Neuronal stem cell (in vitro differentiated cells): ENCODE results near the gene HHEX.

Source experiments
- DNase-seq: peaks from one replicate; pipeline ENCODE4 v3.0.0-alpha.2; 2013; ENCODE audit warnings: low spot score
- H2AFZ ChIP-seq: one replicate; pipeline ENCODE4 v1.6.1; 2013; ENCODE audit warnings: mild to moderate bottlenecking, low read length, inconsistent platforms
- H2AK5ac ChIP-seq: 2 replicates; pipeline ENCODE4 v1.6.1; 2013; ENCODE audit warnings: low read depth, mild to moderate bottlenecking, inconsistent platforms, low read length, moderate library complexity, mixed read lengths
- H2BK120ac ChIP-seq: 2 replicates; pipeline ENCODE4 v1.6.1; 2013; ENCODE audit warnings: low read depth, mild to moderate bottlenecking, inconsistent platforms, low read length, moderate library complexity, mixed read lengths
- H2BK12ac ChIP-seq: one replicate; pipeline ENCODE4 v1.6.1; 2013; ENCODE audit warnings: low read length, inconsistent platforms
- H2BK15ac ChIP-seq: 2 replicates; pipeline ENCODE4 v1.6.1; 2013; ENCODE audit warnings: mild to moderate bottlenecking, low read length, inconsistent platforms, mixed read lengths
- H2BK5ac ChIP-seq: one replicate; pipeline ENCODE4 v1.6.1; 2013; ENCODE audit warnings: inconsistent platforms, mild to moderate bottlenecking, low read length, moderate library complexity
- H3K14ac ChIP-seq: one replicate; pipeline ENCODE4 v1.6.1; 2013; ENCODE audit warnings: low read length, inconsistent platforms
- H3K18ac ChIP-seq: 2 replicates; pipeline ENCODE4 v1.6.1; 2013; ENCODE audit warnings: low read length, inconsistent platforms
- H3K23ac ChIP-seq: 2 replicates; pipeline ENCODE4 v1.6.1; 2013; ENCODE audit warnings: low read depth, mild to moderate bottlenecking, mixed read lengths, low read length, inconsistent platforms; ENCODE audit not compliant: poor library complexity
- H3K27ac ChIP-seq: replicated peaks from 3 replicates; pipeline ENCODE4 v1.5.1; 2013; ENCODE audit warnings: low read length, inconsistent platforms
- H3K27me3 ChIP-seq, 3 experiments: 2 replicates each; pipeline ENCODE4 v1.6.1; 2013; ENCODE audit warnings: low read length in 3 of 3, mild to moderate bottlenecking in 2 of 3, inconsistent platforms in 1 of 3, low read depth in 1 of 3, mixed read lengths in 1 of 3, moderate library complexity in 1 of 3; ENCODE audit not compliant: control insufficient read depth in 3 of 3, insufficient read depth in 3 of 3
- H3K36me3 ChIP-seq, 2 donors: replicated peaks in 1 of 2; 2 replicates each; pipeline ENCODE4 v1.6.1; 2013; ENCODE audit warnings: low read length in 2 of 2; ENCODE audit not compliant: control insufficient read depth in 2 of 2, insufficient read depth in 2 of 2
- H3K4ac ChIP-seq: 2 replicates; pipeline ENCODE4 v1.6.1; 2013; ENCODE audit warnings: inconsistent platforms, mild to moderate bottlenecking, low read length, moderate library complexity
- H3K4me1 ChIP-seq, 2 donors: 1 replicate in 1 of 2; 2 replicates in 1 of 2; pipeline ENCODE4 v1.6.1; 2013; ENCODE audit warnings: low read length in 2 of 2, low read depth in 1 of 2; ENCODE audit not compliant: control insufficient read depth in 2 of 2, insufficient read depth in 1 of 2
- H3K4me2 ChIP-seq: one replicate; pipeline ENCODE4 v1.6.1; 2013; ENCODE audit warnings: mild to moderate bottlenecking, low read length, inconsistent platforms; ENCODE audit not compliant: insufficient read depth, poor library complexity, severe bottlenecking
- H3K4me3 ChIP-seq, 2 donors: 2 replicates each; pipeline ENCODE4 v1.5.1; 2013; ENCODE audit warnings: low read length in 2 of 2, mild to moderate bottlenecking in 2 of 2, inconsistent platforms in 1 of 2, moderate library complexity in 1 of 2
- H3K79me1 ChIP-seq: one replicate; pipeline ENCODE4 v1.6.1; 2013; ENCODE audit warnings: low read depth, mild to moderate bottlenecking, inconsistent platforms, low read length, moderate library complexity
- H3K9ac ChIP-seq: one replicate; pipeline ENCODE4 v1.6.1; 2013; ENCODE audit warnings: mild to moderate bottlenecking, low read depth, low read length, inconsistent platforms; ENCODE audit not compliant: poor library complexity
- H3K9me3 ChIP-seq, 2 donors: replicated peaks in 1 of 2; 2 replicates each; pipeline versions ENCODE3 to v1.6.1; 2013; ENCODE audit warnings: low read length in 2 of 2, mild to moderate bottlenecking in 2 of 2, inconsistent platforms in 1 of 2, low read depth in 1 of 2, mixed read lengths in 1 of 2, moderate library complexity in 1 of 2; ENCODE audit not compliant: control insufficient read depth in 2 of 2, insufficient read depth in 1 of 2
- H4K8ac ChIP-seq: one replicate; pipeline ENCODE4 v1.6.1; 2013; ENCODE audit warnings: low read depth, mild to moderate bottlenecking, inconsistent platforms, low read length, moderate library complexity
- H4K91ac ChIP-seq: one replicate; pipeline ENCODE4 v1.6.1; 2013; ENCODE audit warnings: low read length, low read depth, mild to moderate bottlenecking, inconsistent platforms; ENCODE audit not compliant: poor library complexity
- WGBS, 2 donors: extraction: QIAGEN DNeasy Blood & Tissue Kit; methylation state at CpG; one replicate each; pipeline ENCODE4 v1.1.7; 2013; ENCODE audit warnings: missing lambda C conversion rate in 2 of 2, mixed read lengths in 1 of 2; ENCODE audit not compliant: insufficient read length in 2 of 2, insufficient replicate concordance in 1 of 2; ENCODE audit errors: extremely low coverage in 2 of 2; 5-methylcytosine and 5-hydroxymethylcytosine counted together

Gene HHEX

GRCh38 chr10:92695679-92696605 is 6.2 kb downstream of the HHEX start:
- peak overlapping the region; percentile 17 for H4K8ac ChIP-seq
- H3K27me3 ChIP-seq, result peaks cover 42 to 88% (median 77%) of the 10 kb centered on the region in 3 experiments
- peaks cover 0 to 4% of the 10 kb centered on the region in 2 donors for H3K9me3 ChIP-seq
- WGBS, 2 donors, result no CpG with 5 or more reads among the region's 61 CpGs
- no peak overlapping the region for H2BK120ac ChIP-seq
- DNase-seq, result peak; percentile 15
- H3K36me3 ChIP-seq, result no peaks in the 10 kb centered on the region
- H2BK15ac ChIP-seq, result no peak overlapping the region
- H3K18ac ChIP-seq, result peak overlapping the region; percentile 57
- no peak overlapping the region for H3K9ac ChIP-seq
- no peak overlapping the region for H2BK5ac ChIP-seq
- no peak overlapping the region for H3K27ac ChIP-seq
- H3K14ac ChIP-seq, result peak overlapping the region; percentile 38
- H4K91ac ChIP-seq, result no peak overlapping the region
- H2AK5ac ChIP-seq, result no peak overlapping the region
- H2BK12ac ChIP-seq, result peak overlapping the region; percentile 22
- peak overlapping the region in 1 of 2 donors; percentile 47 for H3K4me3 ChIP-seq
- H3K4me1 ChIP-seq, result peaks cover 0 to 10% of the 10 kb centered on the region in 2 donors
- H3K79me1 ChIP-seq, result peaks cover 1% of the 10 kb centered on the region
- H3K4ac ChIP-seq, result no peak overlapping the region
- peak overlapping the region; percentile 49 for H3K4me2 ChIP-seq
- H2AFZ ChIP-seq, result peak overlapping the region; percentile 91
- peak overlapping the region; percentile 98 for H3K23ac ChIP-seq

GRCh38 chr10:92696606-92697383 is 7.0 kb downstream of the HHEX start:
- WGBS, 2 donors, result no CpG with 5 or more reads among the region's 7 CpGs
- Histone ChIP-seq H3K4me3 (no peak overlapping the region), H3K27me3 (peaks cover 35 to 87% (median 69%) of the 10 kb centered on the region in 3 experiments)

GRCh38 chr10:92697663-92698511 is 8.1 kb downstream of the HHEX start:
- Histone ChIP-seq H3K4me2 (no peak overlapping the region), H3K4me1 (peaks cover 0 to 8% of the 10 kb centered on the region in 2 donors), H3K18ac (no peak overlapping the region), H3K27ac (no peak overlapping the region), H3K79me1 (no peaks in the 10 kb centered on the region), H3K9ac (no peak overlapping the region), H4K91ac (no peak overlapping the region), H3K4ac (no peak overlapping the region), H2AFZ (no peak overlapping the region), H4K8ac (no peak overlapping the region), H2BK5ac (no peak overlapping the region), H3K9me3 (peaks cover 0 to 4% of the 10 kb centered on the region in 2 donors), H2BK120ac (no peak overlapping the region), H3K4me3 (no peak overlapping the region), H3K27me3 (peaks cover 25 to 80% (median 61%) of the 10 kb centered on the region in 3 experiments), H3K14ac (no peak overlapping the region), H2BK15ac (no peak overlapping the region), H2AK5ac (no peak overlapping the region), H2BK12ac (no peak overlapping the region), H3K23ac (no peak overlapping the region), H3K36me3 (no peaks in the 10 kb centered on the region)
- WGBS, 2 donors, result no CpG with 5 or more reads among the region's 7 CpGs
- DNase-seq, result no peak

More at GRCh38 chr10:92696606-92697383, 7.0 kb downstream of the HHEX start:
- Histone ChIP-seq H3K79me1 (peaks cover 1% of the 10 kb centered on the region), H3K4ac (no peak overlapping the region), H2BK15ac (no peak overlapping the region), H4K8ac (no peak overlapping the region), H2BK12ac (peak overlapping the region; percentile 22), H3K18ac (no peak overlapping the region), H4K91ac (no peak overlapping the region), H3K27ac (no peak overlapping the region), H2AFZ (peak overlapping the region; percentile 91), H3K23ac (peak overlapping the region; percentile 98), H3K4me1 (peaks cover 0 to 10% of the 10 kb centered on the region in 2 donors), H2BK5ac (no peak overlapping the region), H3K9ac (no peak overlapping the region), H3K9me3 (peaks cover 0 to 4% of the 10 kb centered on the region in 2 donors), H3K36me3 (no peaks in the 10 kb centered on the region), H3K14ac (no peak overlapping the region), H2AK5ac (no peak overlapping the region), H2BK120ac (no peak overlapping the region), H3K4me2 (no peak overlapping the region)
- no peak for DNase-seq
